ENCODE measurements around the gene ATAD2B.
"Not testable (repeated sequence)": the region's sequence is repeated elsewhere in the genome, so short reads cannot be mapped to it uniquely, and the experiment has no call there.

The ATAD2B gene

DNA sequence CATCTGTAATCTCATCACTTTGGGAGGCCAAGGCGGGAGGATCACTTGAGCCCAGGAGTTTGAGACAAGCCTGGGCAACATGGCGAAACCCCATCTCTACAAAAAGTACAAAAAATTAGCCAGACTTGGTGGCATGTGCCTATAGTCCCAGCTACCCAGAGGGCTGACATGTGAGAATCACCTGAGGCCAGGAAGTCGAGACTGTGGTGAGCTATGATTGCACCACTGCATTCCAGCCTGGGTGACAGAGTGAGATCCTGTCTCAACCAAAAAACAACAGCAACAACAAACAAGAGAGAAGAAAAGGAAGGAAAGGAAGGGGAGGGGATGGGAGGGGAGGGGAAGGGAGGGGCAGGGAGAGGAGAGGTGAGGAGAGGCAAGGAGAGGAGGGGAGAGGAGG, 203.9 kb downstream of the ATAD2B start:
- DNase-seq = not testable (repeated sequence)

DNA sequence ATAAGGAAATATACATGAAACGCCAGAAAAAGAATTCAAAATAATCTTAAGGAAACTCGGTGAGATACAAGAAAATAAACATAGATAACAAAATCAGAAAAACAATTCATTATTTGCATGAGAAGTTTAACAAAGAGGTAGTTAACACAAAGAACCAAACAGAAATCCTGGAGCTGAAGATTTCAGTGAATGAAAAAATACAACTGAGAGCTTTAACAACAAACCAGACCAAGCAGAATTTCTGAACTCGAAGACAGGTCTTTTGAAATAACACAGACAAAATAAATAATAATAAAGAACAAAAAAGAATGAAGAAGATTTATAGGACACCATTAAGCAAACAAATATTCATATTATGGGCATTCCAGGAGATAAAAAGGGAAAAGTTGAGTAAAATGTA, 204.7 kb downstream of the ATAD2B start:
- no peak for DNase-seq

DNA sequence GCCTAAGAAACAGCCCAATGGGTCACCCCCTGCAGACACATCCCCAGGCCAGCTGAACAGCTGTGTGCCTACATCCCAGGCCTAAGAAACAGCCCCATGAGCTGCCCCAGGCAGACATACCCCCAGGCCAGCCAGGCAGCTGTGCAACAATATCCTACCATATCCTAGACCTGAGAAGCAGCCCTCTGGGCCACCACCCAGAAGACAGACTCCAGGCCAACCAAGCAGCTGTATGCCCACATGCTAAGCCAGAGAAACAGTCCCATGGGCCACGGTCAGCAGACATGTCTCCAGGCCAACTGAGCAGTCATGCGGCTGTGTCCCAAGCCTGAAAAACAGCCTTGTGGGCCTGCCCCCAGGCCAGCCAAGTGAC, 205.5 kb downstream of the ATAD2B start:
- DNase-seq = no peak

DNA sequence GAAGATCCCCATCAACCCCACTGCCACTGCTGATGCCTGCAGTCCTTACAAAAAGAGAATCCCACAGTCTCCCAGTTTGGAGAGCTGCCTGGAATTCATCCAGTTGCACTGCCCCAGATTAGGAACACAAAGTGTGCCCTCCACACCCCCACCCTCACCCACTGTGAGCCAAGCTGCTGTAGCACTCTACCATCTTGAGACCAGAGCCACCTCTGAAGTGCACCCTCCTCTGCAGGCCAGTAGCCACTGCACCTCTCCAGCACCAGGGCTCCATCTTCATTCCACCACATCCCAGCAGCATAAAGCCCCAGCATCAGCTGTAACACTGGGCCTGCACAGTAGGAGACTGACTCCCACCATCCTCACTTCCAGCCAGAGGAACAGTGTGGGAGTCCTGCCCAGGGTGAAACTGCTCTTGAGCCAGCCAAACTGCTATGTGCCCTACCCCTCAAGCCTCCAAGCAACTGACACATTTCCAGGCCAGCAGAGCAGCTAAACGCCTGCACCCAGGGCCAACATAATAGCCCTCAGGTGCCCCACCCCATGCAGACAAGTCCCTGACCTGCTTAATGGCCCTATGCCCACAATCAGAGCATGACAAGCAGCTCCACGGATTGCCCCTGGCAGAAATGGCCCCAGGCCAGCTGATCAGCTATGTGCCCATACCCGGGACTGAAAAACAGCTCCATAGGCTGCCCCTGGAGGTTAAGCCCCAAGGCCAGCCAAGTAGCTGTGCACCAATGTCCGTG, 206.0 kb downstream of the ATAD2B start:
- no peak for DNase-seq

DNA sequence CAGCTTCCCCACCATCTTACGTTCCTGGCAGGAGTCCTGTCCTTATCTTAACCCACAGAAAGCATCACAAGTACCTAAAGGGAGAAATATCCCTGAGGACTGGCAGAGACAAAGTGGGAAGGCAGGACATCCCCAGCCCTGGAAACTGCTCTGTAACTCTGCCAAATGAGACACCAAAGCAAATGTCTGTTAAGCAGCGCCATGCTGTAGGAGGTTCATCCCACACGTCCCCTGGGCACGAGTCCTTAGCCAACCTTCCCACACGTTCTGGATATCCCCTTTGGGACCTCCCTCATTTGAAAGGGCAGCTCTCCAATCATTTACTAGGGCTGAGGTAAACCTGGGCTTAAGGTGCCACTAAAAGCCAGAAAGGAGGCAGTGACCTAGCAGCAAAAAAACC, 207.2 kb downstream of the ATAD2B start:
- DNase-seq = no peak

DNA sequence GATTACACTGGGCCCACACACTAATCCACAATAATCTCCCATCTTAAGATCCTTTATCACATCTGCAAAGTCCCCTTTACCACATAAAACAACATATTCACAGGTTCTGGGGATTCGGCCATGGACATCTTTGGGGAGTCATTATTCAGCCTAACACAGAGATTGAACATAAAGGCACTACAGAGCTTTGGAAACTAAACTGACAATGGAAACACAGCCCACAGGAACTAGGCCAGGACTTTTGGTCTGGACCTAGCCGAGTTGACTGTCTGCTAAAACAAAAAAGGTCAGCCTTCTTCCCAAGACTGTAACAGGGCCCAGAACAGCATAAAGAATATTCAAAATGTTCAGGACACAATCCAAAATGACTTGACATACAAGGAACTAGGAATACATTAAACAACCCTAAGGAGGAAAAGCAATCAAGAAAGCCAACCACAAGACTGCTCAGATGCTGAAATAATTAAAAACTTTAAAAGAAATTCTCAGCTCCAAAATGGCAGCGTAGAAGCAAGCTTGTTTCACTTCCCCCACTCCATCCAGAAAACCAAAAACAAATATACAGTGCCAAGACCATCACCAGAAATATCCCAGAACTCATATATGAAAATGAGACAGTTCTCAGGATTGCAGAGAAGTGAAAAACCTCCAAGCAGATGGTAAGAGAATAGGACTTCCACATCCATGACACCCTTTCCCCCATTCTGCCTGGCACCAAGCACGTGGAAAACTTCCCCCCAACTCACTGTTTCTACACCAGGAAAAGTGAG, 207.8 kb downstream of the ATAD2B start:
- DNase-seq = no peak

DNA sequence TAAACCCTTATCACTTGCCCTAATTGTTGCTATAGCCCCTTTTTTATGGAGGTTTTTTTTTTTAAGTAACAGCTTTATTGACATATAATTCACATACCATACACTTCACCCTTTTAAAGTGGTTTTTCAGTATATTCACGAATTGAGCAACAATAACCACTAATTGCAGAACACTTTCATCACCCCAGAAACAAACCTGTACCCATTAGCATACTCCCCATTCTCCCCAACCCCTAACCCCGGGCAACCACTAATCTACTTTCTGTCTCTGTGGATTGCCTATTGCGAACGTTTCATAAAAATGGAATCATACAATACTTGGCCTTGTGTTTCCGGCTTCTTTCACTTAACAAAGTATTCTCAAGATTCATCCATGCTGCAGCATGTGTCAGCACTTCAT, 213.6 kb downstream of the ATAD2B start:
- DNase-seq = no peak

DNA sequence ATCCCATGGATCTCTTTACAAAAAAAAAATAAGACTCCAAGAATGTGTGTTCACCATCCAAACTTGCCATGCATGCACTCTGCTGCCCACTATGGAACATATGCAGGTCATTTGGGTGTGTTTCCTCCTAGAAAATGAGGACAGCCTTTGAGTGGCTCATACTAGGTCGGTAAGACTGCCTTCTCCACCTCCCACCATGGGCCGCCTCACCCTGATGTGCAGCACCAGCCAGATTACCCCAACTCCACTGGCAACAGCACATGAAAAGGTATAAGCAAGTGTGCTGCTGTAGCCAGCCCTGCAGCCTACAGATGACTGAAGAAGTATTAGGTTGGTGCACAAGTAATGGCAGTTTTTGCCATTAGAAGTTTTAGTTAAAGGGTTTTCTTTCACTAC, 214.2 kb downstream of the ATAD2B start:
- no peak for DNase-seq

DNA sequence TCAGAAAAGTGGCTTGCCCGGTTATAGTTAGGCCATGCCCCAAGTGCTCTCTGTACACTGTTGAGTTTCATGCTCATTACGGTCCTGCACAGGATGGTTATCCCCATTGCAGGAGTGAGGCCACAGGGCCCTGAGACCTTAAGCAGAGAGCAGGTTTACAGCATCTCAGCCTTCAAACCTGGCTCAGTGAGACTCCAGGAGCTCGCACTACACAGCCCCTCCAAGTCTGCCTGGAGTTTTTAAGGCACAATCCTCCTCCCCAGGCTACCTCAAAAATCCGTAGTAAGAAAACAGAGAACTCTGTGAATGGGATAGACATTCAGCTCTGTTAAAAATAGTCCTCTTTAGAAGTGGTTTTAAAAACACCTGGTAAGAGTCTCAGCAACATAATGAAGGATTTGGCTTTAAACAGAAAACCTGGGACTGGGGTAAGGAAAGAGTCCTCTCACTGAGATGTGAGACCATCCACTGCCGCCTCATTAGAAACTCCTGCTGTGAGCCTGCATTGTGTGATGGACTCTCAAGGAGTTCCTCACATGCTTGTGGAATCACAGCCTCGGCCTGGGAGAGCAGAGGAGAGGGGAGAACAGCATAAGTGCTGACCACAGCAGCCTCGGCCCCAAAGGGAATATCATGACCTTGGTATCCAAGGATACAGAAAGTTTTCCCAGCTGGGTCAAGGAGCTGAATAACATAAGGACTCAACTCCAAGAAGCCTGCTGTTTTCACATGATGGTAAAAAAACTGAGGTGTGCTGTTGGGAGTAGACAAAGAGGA, 214.8 kb downstream of the ATAD2B start:
- no peak for DNase-seq

DNA sequence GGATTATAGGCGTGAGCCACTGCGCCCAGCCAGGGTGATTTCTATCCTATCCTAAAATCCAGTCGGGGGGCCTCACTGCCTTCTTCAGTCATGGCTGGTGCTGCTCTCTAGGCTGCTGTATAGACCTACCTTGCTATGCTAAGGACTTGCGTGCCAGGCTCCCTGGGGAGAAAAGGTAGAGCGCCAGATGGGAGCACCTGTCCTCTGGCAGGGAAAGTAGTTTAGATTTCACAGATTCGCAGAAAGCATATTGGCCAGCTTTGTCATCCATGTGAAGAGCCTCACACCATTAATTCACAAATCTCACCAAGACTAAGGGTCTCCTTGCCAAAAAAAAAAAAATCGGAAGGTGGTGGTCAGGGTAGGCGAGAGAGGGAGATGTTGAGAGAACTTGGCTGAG, 217.6 kb downstream of the ATAD2B start:
- no peak for DNase-seq

DNA sequence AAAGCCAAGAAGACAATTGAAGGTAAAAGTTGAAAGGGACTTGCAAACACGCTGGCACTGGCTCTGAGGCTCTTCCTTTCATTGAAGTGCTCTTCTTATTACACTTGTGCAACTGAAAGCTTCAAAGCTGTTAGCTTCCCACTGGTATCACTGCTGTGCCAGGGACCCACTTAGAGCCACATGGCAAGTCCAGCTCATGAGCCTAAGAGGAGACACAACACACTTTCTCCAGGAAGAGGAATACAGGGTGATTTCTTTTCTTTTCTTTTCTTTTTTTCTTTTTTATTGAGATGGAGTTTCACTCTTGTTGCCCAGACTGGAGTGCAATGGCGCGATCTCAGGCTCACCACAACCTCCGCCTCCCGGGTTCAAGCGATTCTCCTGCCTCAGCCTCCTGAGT, 218.2 kb downstream of the ATAD2B start:
- DNase-seq = no peak

DNA sequence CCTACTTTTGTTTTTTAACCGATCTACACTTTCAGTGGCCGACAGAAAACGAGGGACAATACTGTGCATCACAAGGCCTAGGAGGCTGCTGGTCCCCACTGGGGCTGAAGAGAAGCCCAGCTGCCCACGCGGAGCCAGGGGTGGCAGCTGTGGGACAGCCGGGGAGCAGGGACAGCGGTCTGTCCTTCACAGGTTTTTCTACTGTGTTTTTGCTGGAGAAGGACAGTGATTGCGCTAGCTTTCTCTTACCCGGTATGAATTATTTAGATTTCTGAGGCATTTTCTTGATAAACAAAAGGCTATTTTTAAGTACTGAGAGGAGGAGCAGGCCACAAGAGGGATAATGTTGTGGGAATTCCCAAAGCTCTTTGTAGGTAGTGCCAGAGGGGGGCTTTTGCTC, 219.8 kb downstream of the ATAD2B start:
- no peak for DNase-seq

DNA sequence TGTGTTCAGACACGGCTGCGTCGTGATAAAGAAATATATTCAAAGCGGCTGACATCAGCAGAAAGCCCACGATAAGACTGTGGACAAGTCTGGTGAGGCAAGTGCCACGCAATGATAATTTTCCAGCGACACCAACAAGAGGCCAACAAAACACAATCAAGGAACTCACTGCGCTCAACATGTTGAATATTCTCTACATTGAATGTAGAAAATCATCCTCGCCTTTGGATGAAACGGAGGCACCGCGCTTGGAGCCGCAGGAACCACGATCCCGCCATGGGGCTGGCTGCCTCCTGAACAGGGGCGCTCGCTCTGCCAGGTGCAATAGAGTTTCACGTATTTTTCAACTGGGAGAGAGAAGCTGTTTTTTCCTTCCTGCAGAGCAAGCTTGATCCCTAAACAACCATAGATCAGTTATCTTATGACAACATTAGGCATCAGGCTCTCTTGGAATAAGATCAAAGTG, 220.3 kb downstream of the ATAD2B start:
- DNase-seq = no peak

DNA sequence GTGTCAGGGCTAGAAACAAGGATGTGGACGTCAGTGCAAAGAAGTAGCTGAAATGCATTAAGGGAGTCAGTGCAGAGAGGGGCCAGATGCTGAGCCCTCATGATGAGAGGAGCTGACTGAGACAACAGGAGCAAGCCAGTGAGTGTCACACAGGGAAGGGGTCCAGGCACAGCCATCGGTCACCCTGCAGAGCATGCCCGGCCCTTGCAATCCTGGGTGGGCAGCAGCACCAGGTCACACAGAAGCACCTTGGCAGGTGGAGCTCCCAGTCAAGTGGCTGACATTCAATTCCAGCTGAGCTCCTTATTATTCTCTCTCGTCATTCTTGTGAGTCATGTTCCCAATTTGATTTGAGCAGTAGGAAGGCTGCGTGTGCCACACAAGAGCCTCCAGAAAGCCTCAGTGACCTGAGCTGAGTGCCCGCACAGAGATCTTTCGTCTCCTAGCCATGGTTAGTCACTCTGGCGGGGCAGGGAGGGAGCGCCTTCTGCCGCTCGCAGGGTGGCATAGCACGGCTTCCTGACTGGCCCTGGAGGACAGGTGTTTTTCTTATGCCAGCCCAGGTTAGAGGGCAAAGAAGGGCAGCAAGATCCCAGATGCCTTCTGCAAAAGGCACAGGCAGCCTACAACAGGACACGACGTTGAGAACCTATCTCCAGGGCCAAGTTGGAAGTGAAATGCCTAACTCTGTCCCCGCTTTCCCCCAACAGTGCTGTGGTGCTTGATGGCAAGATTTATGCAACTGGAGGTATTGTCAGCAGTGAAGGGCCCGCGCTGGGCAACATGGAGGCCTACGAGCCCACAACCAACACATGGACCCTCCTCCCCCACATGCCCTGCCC, 220.9 kb downstream of the ATAD2B start:
- no peak for DNase-seq

DNA sequence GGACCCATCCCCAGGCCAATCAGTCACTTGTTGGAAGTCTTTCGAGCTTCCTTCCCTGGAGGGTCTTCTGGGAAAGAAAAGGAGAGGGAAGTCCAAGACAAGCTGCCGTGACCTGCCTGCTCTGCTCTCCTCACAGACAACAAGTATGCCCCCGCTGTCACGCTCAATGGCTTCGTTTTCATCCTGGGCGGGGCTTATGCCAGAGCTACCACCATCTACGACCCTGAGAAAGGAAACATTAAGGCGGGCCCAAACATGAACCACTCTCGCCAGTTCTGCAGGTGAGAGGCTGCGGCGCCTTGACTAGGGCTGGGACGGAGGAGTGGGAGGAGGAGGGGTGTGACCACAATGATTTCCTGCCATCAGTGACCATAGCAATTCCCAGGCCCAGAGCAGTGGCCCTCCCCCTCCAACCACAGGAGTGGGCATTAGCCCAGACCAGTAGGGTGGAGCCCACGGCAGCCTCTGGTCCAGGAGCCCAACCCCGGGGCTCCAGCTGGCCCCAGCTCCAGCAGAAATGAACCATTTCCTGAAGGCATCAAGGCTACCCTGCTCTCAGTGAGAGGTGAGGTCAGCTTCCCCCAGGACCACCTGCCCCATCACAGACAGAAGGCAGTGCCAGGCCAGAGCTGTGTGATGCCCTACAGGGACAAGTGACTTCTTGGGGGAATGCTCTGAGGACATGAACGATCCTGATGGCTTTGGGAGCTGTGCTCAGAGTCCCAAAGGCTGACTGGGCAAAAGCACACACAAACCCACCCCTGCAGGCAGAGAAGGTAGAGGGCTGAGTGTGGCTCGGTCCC, 223.1 kb downstream of the ATAD2B start:
- DNase-seq = no peak

DNA sequence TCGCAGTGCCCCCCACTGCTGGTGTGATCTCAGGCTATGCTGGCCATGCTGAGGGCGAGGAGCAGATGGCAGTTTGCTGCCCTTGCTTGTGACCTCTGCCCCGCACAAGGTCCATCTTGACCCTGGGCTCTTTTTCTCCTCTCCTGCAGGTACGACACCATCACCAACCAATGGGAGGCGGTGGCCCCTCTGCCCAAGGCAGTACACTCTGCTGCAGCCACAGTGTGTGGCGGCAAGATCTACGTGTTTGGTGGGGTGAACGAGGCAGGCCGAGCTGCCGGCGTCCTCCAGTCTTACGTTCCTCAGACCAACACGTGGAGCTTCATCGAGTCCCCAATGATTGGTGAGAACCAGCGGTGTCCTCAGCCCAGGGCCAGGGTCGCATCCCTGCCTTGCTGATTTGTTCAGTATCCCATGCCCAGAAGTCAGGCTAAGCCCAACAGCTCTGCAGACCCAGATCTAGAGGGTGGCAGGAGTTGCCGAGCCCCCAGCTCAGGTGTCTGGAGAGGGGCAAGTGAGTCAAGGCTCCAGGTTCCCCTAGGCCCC, 223.8 kb downstream of the ATAD2B start:
- no peak for DNase-seq

DNA sequence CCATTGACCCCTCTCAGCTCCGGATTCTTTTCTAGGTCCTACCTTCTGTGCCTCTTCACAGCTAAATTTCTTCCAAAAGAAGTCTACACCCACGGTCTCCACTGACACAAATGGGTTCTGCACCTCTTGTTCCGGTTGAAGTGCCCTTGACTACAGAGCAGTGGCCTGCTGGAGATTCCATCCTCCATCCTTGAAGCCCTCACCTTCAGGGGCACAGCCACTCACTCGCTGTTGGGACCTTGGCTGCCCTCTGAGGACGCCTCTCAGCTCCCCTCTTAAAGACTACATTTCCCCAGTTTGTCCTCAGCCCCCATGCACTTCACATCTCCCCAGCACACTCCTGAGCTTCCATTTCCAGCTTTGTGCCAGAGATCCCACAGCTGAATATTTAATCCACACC, 226.3 kb downstream of the ATAD2B start:
- DNase-seq = no peak

DNA sequence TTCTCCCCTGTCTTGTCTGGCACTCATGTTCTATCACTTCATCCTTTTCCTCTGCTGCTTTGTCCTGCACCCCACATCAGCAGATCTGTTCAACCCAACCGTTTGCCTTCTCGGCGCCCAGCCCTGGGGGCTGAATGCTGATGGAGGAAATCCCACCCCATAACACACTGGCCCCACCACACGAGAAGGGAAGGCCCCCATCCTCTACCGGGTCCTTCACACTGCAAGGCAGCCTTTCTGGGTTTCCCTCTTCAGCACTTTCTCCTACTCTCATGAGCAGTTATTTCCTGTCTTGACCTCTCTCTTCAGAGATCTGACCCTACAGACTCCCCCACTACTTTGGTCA, 227.4 kb downstream of the ATAD2B start:
- no peak for DNase-seq

DNA sequence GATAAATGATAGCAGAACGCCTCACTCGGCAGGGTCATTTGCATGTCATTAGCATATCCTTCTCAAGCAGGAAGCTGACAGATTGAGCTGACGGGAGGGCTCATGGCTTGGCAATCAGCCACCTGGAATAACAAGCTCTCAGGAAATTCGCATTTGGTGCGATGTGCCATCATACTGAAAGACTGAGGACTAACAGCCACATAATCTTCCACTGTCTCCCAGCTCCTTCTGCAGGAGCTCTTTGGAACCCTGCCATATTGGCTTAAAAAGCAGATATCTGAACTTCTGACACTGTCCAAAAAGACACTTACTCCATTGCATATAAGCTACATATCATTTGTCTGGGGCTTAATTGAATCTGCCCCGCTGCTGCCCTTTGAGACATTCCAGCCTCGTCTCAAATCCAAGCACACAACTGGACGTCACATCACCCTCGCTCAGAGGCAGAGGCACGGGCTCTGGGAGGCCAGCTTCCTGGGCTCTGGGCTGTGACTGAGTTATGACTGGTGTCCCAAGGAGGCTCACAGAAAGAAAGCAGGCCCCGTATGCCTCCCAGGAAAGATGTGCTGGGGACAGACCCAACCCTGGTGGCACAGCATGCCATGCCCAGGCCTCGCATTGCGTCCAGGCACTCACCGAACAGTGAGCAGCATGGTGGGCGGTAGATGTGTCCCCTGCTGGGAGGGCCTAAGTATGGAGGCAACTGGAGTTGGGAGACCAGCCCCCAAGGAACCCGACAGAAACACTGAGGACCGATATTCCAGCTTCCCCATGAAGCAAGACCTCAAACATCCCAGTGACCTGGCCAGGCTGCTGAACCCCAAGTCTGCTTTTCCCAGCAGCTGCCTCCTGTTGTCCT, 228.0 kb downstream of the ATAD2B start:
- peak; percentile 46 for DNase-seq
